Measurements from ENCODE around the gene EHD4.

Gene EHD4

GRCh38 chr15:41919201-41919820, 53.0 kb downstream of the EHD4 start:
- Histone ChIP-seq H3K9ac (ENCODE audit: low read length) (no peak overlapping the region), H3K27me3 (ENCODE audit: control insufficient read depth in 1 of 2, insufficient read depth in 2 of 2, low read length in 2 of 2) (no peaks in the 10 kb centered on the region), H3K4me1 (ENCODE audit: insufficient read depth, low read length) (peaks cover 33% of the 10 kb centered on the region), H3K4me3 (ENCODE audit: low read depth in 1 of 2, low read length in 2 of 2) (no peak overlapping the region), H3K9me3 (ENCODE audit: low read length) (no peaks in the 10 kb centered on the region), H3K36me3 (ENCODE audit: insufficient read depth, low read length) (no peaks in the 10 kb centered on the region), H3K27ac (ENCODE audit: low read depth, low read length) (no peak overlapping the region)

DNA sequence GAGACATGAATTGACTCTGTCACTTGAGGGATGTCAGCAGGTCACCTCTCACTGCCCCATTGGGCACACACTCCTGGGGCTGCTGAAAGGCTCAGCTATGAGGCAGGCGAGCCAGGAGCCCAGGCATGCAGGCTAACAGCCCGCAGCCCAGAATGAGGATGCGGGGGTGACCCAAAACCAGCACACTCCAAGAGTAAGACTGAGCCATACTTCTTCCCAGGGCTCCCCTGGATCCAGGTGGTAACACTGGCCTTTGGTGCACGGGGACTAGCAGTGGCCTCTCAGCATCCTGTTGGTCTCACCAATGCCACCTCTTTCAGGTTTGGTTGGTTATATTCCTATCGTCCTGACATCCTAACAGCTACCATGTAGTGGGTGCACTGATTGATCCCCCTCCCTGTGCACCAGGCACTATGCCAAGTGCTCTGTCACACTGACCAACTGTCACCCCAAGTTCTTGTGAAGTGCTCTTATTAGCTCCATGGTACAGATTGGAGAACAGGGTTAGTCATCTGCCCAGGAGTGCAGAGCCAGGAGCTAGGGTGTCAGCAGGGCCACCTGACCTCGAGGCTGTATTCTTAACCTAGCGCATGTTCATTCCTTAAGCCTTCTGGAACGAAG, 53.7 kb downstream of the EHD4 start:
- Histone ChIP-seq H3K27ac (ENCODE audit: low read depth, low read length) (no peak overlapping the region), H3K36me3 (ENCODE audit: insufficient read depth, low read length) (no peaks in the 10 kb centered on the region), H3K4me1 (ENCODE audit: insufficient read depth, low read length) (peaks cover 33% of the 10 kb centered on the region), H3K9ac (ENCODE audit: low read length) (no peak overlapping the region), H3K4me3 (ENCODE audit: low read depth in 1 of 2, low read length in 2 of 2) (no peak overlapping the region), H3K27me3 (ENCODE audit: control insufficient read depth in 1 of 2, insufficient read depth in 2 of 2, low read length in 2 of 2) (no peaks in the 10 kb centered on the region), H3K9me3 (ENCODE audit: low read length) (no peaks in the 10 kb centered on the region)

DNA sequence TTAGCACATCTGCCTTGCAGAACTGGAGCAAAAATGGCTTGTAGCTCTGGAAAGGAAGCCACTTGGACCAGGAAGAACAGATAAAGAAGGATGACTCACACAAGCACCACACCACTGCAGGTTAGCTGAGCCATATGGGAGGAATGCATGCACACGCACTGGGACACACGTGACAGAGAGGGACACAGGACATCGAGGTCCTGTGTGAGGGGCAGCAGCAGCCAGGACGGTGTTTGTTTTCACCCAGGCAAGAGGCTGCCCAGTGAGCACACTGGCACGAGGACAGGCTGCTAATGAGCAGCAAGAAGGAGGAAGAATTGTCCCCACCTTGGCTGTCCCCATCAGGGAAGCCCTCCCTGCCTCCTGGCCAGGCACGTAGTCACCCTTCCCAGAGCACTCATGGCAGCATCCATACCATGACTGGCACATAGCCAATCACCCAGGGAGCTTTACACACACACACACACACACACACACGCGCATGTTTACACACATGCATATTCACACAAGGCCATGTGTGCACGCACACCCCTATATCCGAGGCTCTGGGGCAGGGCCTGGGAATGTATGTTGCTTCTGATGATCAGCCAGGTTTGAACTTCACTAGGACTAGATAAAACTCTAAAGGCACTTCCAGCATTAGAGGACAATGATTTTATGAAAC, 54.5 kb downstream of the EHD4 start:
- peaks cover 33% of the 10 kb centered on the region for H3K4me1 ChIP-seq (ENCODE audit: insufficient read depth, low read length)
- no peak overlapping the region for H3K27ac ChIP-seq (ENCODE audit: low read depth, low read length)
- H3K9ac ChIP-seq (ENCODE audit: low read length), result no peak overlapping the region
- no peak overlapping the region for H3K4me3 ChIP-seq (ENCODE audit: low read depth in 1 of 2, low read length in 2 of 2)
- no peaks in the 10 kb centered on the region for H3K9me3 ChIP-seq (ENCODE audit: low read length)
- no peaks in the 10 kb centered on the region for H3K36me3 ChIP-seq (ENCODE audit: insufficient read depth, low read length)
- H3K27me3 ChIP-seq (ENCODE audit: control insufficient read depth in 1 of 2, insufficient read depth in 2 of 2, low read length in 2 of 2), result no peaks in the 10 kb centered on the region

- no peaks in the 10 kb centered on the region for H3K9me3 ChIP-seq (ENCODE audit: low read length)
- H3K4me1 ChIP-seq (ENCODE audit: insufficient read depth, low read length), result peaks cover 21% of the 10 kb centered on the region
- no peaks in the 10 kb centered on the region for H3K27me3 ChIP-seq (ENCODE audit: control insufficient read depth in 1 of 2, insufficient read depth in 2 of 2, low read length in 2 of 2)
- no peak overlapping the region for H3K9ac ChIP-seq (ENCODE audit: low read length)
- H3K36me3 ChIP-seq (ENCODE audit: insufficient read depth, low read length), result no peaks in the 10 kb centered on the region
- H3K27ac ChIP-seq (ENCODE audit: low read depth, low read length), result no peak overlapping the region
- no peak overlapping the region for H3K4me3 ChIP-seq (ENCODE audit: low read depth in 1 of 2, low read length in 2 of 2)
Measured at GRCh38 chr15:41915255-41915994, 56.9 kb downstream of the EHD4 start.

GRCh38 chr15:41914411-41914810, 57.9 kb downstream of the EHD4 start:
- Histone ChIP-seq H3K9me3 (ENCODE audit: low read length) (no peaks in the 10 kb centered on the region), H3K27ac (ENCODE audit: low read depth, low read length) (no peak overlapping the region), H3K4me1 (ENCODE audit: insufficient read depth, low read length) (peaks cover 19% of the 10 kb centered on the region), H3K9ac (ENCODE audit: low read length) (no peak overlapping the region), H3K4me3 (ENCODE audit: low read depth in 1 of 2, low read length in 2 of 2) (no peak overlapping the region), H3K27me3 (ENCODE audit: control insufficient read depth in 1 of 2, insufficient read depth in 2 of 2, low read length in 2 of 2) (no peaks in the 10 kb centered on the region), H3K36me3 (ENCODE audit: insufficient read depth, low read length) (peaks cover 2% of the 10 kb centered on the region)

DNA sequence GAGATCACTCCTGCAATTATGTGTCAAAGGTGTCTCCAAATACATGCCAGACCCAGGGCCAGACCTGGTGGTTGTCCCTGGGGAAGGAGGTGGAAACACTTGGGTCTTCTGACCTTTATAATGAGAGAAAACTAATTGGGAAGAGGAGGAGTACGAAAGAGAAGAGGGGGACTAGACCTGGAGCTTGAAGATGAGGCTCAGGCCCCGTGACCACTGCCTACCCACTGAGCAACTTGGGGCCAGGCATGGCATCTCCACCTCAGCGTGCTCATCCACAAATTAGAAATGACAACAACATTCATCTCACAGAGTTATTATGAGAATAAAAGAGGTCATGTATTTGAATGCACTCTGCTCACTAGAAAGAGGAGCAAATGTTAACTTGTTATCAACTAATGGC, 59.1 kb downstream of the EHD4 start:
- Histone ChIP-seq H3K4me1 (ENCODE audit: insufficient read depth, low read length) (peaks cover 11% of the 10 kb centered on the region), H3K4me3 (ENCODE audit: low read depth in 1 of 2, low read length in 2 of 2) (no peak overlapping the region), H3K9me3 (ENCODE audit: low read length) (no peaks in the 10 kb centered on the region), H3K27ac (ENCODE audit: low read depth, low read length) (no peak overlapping the region), H3K9ac (ENCODE audit: low read length) (no peak overlapping the region), H3K27me3 (ENCODE audit: control insufficient read depth in 1 of 2, insufficient read depth in 2 of 2, low read length in 2 of 2) (no peaks in the 10 kb centered on the region), H3K36me3 (ENCODE audit: insufficient read depth, low read length) (peaks cover 11% of the 10 kb centered on the region)

DNA sequence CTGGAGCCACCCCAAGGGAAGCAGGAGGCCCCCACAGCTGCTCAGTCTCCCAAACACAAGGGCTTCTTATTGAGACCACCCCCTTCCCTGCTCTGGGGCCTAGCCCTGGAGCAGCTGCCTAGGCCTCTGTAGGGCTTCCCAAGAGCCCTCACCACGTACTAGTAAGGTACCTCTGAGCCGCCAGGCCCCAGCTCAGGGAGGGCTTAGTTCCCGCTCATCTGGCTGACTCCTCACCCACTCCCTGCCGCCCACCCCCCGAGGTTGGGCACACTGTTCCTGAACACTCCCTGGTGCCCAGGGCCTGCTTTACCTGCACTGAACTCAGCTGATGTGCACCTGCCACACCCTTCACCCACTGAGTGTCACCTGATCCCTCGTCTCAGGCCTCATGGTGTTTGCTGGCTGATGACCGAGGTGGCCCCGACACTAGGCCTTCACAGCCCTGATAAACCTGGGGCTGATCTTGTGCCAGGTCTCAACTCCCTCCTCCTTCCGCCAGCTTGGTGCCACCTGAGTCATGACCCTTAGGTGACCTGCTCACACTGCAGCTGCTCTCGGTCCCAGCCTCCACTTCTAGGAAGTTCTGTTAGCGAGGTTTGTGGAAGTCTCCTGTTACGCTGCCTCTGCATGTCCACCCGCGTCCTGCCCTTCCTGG, 60.5 kb downstream of the EHD4 start:
- Histone ChIP-seq H3K4me1 (ENCODE audit: insufficient read depth, low read length) (no peaks in the 10 kb centered on the region), H3K27me3 (ENCODE audit: control insufficient read depth in 1 of 2, insufficient read depth in 2 of 2, low read length in 2 of 2) (no peaks in the 10 kb centered on the region), H3K27ac (ENCODE audit: low read depth, low read length) (no peak overlapping the region), H3K36me3 (ENCODE audit: insufficient read depth, low read length) (peaks cover 12% of the 10 kb centered on the region), H3K4me3 (ENCODE audit: low read depth in 1 of 2, low read length in 2 of 2) (no peak overlapping the region), H3K9me3 (ENCODE audit: low read length) (no peaks in the 10 kb centered on the region), H3K9ac (ENCODE audit: low read length) (no peak overlapping the region)

- no peaks in the 10 kb centered on the region for H3K4me1 ChIP-seq (ENCODE audit: insufficient read depth, low read length)
- H3K27me3 ChIP-seq (ENCODE audit: control insufficient read depth in 1 of 2, insufficient read depth in 2 of 2, low read length in 2 of 2), result no peaks in the 10 kb centered on the region
- peaks cover 12% of the 10 kb centered on the region for H3K36me3 ChIP-seq (ENCODE audit: insufficient read depth, low read length)
- H3K9ac ChIP-seq (ENCODE audit: low read length), result no peak overlapping the region
- no peak overlapping the region for H3K27ac ChIP-seq (ENCODE audit: low read depth, low read length)
- H3K9me3 ChIP-seq (ENCODE audit: low read length), result no peaks in the 10 kb centered on the region
- H3K4me3 ChIP-seq (ENCODE audit: low read depth in 1 of 2, low read length in 2 of 2), result no peak overlapping the region
Measured at GRCh38 chr15:41908736-41909461, 63.5 kb downstream of the EHD4 start.

DNA sequence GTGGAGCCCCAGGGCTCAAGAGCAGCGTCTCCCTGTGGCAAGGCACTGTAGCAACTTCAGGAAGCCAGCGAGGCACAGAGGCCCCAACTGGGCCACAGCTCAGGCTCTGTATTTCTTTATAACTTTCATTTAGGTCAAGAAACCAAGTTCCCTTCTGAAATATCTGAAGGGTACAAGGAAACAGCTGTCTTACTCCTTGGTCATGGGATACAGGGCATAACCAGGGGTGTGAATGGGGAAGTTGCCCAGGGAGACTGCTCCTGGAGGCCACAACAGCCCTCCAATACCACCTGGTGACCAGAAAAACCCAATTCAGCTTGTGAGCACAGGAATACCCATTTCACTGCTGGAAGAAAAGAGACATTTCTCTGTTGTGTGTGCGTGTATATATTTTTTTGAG, 65.2 kb downstream of the EHD4 start:
- no peak overlapping the region for H3K27ac ChIP-seq (ENCODE audit: low read depth, low read length)
- H3K36me3 ChIP-seq (ENCODE audit: insufficient read depth, low read length), result peaks cover 14% of the 10 kb centered on the region

DNA sequence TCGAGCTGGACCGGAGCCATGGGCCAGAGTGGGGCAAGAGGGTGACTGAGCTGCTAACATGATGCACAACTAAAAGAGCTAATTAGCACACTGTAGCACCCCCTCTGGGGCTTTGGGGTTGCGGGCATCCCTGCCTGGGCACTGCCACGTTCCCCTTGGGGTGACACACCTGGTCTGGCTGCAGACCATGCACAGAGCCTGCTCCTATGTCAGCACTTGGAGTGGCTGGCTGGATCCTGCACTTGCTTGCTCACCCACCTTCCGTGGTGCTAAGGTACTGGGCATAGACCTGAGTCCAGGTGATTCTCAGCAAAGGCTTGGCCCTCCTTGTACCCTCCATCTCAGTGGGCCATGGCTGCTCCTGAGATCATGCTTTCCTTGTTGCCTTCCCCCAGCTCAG, 65.7 kb downstream of the EHD4 start:
- Histone ChIP-seq H3K27me3 (ENCODE audit: control insufficient read depth in 1 of 2, insufficient read depth in 2 of 2, low read length in 2 of 2) (no peaks in the 10 kb centered on the region), H3K27ac (ENCODE audit: low read depth, low read length) (no peak overlapping the region), H3K9ac (ENCODE audit: low read length) (no peak overlapping the region), H3K36me3 (ENCODE audit: insufficient read depth, low read length) (peaks cover 17% of the 10 kb centered on the region), H3K4me1 (ENCODE audit: insufficient read depth, low read length) (no peaks in the 10 kb centered on the region), H3K4me3 (ENCODE audit: low read depth in 1 of 2, low read length in 2 of 2) (no peak overlapping the region), H3K9me3 (ENCODE audit: low read length) (no peaks in the 10 kb centered on the region)

More for the DNA sequence above, 65.2 kb downstream of the EHD4 start:
- no peak overlapping the region for H3K4me3 ChIP-seq (ENCODE audit: low read depth in 1 of 2, low read length in 2 of 2)
- H3K4me1 ChIP-seq (ENCODE audit: insufficient read depth, low read length), result no peaks in the 10 kb centered on the region
- H3K9ac ChIP-seq (ENCODE audit: low read length), result no peak overlapping the region
- no peaks in the 10 kb centered on the region for H3K27me3 ChIP-seq (ENCODE audit: control insufficient read depth in 1 of 2, insufficient read depth in 2 of 2, low read length in 2 of 2)
- H3K9me3 ChIP-seq (ENCODE audit: low read length), result no peaks in the 10 kb centered on the region
